Peyer's patch (tissue), 4 donors: ENCODE measurements around the gene ABHD6.

Experiments used
- CTCF ChIP-seq, 6 experiments: fragments of 450-650 bp in 4 of 6; fragments of 200-600 bp in 2 of 6; sonication (generic) in 1 of 6; IDR thresholded peaks; one replicate each; pipeline ENCODE4 v1.5.1; 2017 to 2019; ENCODE audit warnings: antibody characterized with exemption in 6 of 6, mild to moderate bottlenecking in 3 of 6, moderate library complexity in 1 of 6
- POLR2A ChIP-seq, 2 donors: fragments of 450-650 bp; IDR thresholded peaks; one replicate each; pipeline ENCODE4 v1.5.1; 2017; ENCODE audit warnings: antibody characterized with exemption in 2 of 2, mild to moderate bottlenecking in 2 of 2, moderate library complexity in 2 of 2

DNA sequence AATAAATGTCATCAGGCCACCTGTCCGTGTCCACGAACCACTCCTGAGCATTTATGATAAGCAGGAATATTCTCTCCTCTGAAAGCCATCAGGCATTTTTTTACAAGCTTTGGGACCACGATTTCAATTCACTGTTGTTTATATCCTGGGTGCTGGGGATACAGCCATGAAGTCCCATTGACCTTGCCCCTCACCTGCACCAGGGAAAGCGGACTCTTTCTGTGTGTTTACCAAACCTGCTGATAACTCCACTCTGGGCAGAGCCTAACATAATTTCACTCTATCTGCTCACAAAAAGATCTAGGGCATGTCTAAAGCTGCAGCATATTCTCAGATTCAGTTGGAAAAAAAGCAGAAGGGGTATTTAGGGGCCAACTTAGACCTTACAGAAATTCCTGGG is 31.6 kb upstream of the ABHD6 start:
- TF ChIP-seq CTCF (IDR thresholded peaks at IDR 0.05) (no peak), POLR2A (IDR thresholded peaks at IDR 0.05) (no peak)
